ENCODE data around the gene SREK1IP1.
"Not testable (repeated sequence)": the region's sequence is repeated elsewhere in the genome, so short reads cannot be mapped to it uniquely, and the experiment has no call there.

The SREK1IP1 gene

DNA sequence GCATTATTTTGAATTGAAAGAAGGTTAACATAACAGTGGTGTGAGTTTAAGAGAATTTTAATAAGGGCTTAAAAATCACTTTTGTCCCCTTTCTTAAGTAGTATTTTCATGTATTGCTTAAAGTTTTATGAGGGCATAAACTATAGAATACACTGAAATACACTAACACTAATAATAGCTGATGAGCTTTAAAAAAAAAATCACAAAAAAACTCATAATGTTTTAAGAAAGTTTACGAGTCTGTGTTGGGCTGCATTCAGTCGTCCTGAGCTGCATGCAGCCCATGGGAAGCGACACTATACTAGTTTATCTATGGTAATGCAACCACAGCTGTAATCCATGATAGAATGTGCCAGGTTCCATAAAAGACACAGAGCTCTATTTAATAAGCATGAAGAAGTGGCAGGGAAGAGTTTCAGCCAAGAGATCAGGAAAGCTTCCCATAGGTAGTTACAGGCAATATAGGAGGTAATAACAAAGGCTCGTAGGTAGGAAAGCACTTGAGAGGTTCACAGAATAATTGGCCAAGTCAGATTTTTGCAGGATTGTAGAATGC is 4.5 kb downstream of the SREK1IP1 start:
- DNase-seq (ENCODE audit: low spot score): no peak

DNA sequence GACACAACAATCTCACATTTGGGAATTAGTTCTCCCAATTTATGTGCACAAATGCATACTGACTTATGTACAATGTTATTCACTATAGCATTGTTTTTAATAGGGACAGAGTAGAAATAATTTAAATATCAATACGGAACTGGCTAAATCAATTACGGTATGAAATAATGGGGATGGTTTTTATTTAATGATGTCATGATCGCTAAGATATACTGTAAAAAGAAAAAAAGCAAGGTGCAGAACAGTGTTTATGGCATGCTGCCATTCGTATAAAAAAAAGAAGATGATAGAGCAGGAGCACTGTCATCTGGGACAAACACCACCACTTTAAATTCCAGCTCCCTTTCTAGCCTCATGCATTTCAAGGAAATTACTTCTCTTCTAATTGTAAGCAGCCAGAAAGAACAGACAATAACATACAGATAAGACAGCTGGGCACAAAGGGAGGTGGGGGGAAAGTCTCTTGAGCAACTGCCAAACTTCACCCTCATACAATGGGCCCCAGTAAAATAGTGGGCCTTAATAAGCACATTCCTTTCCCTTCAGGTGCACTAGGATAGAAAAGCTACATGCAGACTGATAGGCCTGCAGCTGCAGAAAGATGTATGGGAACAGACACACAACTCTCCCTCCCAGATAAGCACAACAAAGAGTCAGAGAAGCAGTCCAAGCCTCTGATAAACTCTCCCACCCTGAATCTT is 8.4 kb downstream of the SREK1IP1 start:
- DNase-seq (ENCODE audit: low spot score): no peak

DNA sequence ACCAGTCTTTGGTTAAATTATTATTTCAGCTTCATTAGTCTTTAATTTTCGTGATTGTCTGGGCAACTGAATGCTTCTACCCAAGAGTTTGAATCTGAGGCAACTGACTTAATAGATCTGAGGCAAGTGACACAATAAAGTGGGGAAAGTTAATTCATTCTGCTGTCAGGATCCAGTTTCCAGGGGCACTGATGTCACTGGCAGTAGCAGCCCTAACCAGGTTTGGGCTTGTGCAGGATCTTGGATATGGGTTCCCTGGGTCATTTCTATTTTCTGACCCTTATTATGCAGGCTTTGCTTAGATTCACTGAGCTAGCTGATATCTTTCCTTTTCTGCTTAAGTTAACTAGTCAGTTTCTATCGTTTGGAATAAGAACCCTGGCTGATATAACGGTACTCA is 9.6 kb downstream of the SREK1IP1 start:
- no peak for DNase-seq (ENCODE audit: low spot score)

DNA sequence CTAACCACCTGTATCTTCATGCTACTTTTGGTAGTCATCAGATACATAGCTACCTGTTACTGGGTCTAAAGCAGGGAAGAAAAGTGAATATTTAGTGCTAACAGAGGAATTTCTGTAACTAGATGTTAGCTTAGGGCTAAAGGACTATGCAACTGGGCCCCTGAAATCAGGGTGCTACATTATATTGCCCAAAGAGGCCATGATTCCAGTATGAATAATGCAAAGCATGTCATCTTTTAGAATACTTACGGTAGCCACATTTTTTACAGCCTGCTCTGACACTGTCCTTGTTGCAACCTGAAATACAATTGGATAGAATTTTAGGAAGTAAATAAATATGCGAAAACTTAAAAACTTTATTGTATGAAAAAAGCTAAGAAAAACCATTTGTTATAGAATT is 14.4 kb downstream of the SREK1IP1 start:
- no peak for DNase-seq (ENCODE audit: low spot score)

DNA sequence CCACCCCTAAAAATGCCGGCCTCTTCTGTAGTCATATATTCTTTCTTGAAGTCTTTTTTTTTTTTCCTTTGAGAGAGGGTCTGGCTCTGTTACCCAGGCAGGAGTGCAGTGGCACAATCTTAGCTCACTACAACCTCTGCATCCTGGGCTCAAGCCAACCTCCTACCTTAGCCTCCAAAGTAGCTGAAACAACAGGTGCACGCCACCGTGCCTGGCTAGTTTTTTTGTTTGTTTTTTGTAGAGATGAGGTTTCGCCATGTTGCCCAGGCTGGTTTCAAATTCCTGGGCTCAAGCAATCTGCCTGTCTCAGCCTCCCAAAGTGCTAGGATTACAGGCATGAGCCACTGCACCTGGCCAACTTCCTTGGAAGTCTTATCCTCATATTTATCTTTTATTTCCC is 19.1 kb downstream of the SREK1IP1 start:
- no peak for DNase-seq (ENCODE audit: low spot score)

DNA sequence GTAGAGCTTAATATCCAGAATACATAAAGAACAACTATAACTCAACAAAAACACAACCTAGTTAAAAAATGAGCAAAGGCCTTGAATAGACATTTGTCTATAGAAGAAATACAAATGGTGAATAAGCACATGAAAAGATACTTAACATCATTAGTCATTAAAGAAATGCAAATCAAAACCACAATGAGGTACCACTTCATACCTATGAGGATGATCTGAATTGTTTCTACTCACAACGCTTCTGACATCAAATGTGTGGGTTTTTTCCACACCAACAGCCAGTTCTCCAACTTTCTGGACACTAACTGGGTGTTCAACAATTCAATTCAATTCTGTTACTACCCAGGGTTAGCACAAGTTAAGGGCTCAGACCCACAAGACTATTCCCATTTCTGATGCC is 22.0 kb downstream of the SREK1IP1 start:
- no peak for DNase-seq (ENCODE audit: low spot score)

DNA sequence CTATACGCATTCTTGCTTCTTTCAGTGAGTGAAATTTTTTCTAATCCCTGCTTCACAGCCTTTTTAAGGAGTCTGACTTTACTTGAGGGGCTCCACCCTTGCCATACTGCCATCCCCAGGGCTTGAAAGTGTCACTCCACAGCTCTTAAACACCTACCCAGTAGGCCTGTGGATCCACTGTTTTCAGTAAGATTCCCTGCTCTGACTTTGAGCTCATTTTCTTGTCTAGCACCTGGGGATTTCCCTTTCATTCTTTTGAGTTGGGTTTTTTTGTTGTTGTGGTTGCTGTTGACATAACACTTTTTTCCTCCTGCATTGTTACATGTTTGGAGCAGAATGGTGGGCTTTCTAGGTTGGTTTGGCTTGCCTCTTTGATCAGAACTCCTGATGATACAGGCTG is 23.6 kb downstream of the SREK1IP1 start:
- no peak for DNase-seq (ENCODE audit: low spot score)

DNA sequence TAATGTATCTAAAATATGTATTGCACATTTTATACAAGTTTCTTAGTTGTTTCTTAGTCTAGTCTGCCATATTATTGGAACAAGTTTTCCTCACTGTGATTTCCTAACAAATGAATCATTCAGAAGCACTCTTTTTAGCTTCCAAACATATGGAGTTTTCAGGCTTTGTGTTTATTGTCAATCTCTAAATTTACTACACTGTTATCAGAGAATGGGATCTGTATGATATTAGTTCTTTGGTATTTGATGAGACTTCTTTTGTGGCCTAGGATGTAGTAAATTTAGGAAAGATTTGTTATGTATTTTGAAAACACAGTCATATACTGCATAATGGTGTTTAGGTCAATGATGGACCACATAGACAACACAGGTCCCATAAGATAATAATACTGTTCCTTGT is 25.7 kb downstream of the SREK1IP1 start:
- no peak for DNase-seq (ENCODE audit: low spot score)

DNA sequence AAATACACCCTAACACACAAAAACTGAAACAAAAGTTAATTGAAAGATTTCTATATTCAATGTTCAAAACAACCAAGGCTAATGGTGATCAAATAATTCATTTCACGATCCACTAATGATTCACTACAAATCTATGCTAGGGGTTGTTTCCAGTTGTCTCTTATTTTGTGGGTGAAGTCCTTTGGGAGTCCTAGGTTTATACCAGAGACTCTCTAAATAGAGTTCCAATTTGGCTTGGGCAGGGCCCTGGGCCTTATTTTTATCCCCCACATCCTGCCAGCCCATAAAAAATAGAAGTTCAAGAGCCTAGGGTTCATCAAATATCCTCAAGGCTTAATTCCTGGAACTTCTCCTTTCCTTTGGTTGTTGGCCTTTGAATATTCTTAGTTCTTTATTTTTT is 26.1 kb downstream of the SREK1IP1 start:
- no peak for DNase-seq (ENCODE audit: low spot score)

DNA sequence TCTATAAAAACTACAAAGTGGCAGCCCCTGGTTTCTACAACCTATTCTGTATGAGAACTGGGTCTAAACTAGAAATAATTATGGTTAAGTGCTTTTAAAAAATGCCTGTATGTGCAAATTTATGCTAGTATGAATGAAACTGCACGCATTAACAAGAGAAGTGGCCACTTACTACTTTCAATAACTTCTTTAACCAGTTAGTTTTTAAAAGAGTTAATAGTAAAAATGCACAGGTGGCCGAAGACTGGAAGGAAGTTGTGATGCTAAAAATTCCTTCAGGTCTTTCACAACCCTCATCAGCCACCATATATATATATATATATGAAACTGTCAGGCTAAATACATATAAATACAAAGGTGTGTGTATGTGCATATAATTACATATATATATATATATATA is 41.3 kb downstream of the SREK1IP1 start:
- DNase-seq (ENCODE audit: low spot score): no peak

DNA sequence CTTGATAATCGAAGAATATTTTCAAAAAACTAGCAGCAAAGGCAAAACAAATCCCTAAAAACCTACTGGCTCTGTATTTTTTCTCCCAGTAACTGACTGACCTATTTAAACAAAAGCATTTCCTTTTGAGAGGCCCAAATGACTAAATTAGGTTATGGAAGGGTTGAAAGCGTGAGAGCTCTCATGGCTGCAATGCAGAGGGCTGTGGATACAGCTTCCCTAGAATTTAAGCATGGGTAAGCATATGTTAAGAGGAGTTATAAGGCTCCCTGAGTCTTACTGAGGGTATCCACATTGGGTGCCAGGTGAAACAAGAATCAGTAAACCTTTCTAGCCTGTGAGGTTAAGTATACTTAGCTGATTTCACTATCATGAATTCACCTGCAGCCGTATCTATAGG is 45.9 kb downstream of the SREK1IP1 start:
- no peak for DNase-seq (ENCODE audit: low spot score)

DNA sequence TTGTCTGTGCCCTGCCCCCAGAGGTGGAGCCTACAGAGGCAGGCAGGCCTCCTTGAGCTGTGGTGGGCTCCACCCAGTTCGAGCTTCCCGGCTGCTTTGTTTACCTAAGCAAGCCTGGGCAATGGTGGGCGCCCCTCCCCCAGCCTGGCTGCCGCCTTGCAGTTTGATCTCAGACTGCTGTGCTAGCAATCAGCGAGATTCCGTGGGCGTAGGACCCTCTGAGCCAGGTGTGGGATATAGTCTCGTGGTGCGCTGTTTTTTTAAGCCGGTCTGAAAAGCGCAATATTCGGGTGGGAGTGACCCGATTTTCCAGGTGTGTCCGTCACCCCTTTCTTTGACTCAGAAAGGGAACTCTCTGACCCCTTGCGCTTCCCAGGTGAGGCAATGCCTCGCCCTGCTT is 54.0 kb downstream of the SREK1IP1 start:
- DNase-seq (ENCODE audit: low spot score): not testable (repeated sequence)

DNA sequence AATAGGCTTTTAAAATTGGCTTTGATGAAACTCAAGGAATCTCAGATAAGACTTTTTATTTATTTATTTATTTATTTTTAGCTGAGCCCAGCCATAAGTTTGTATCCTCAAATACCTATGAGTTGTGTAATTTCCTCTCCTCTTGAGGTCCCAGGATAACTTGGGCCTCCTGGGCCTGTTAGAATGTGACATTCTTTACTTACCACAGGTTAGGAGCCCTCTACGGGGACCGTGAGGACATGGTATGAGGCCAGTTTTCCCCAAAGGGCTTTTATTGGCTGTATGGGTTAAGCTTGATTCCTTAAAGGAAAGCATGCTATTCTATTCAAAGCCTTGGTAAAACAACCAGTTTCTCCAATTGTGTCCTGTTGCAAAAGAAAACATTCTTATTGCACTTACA is 61.3 kb downstream of the SREK1IP1 start:
- DNase-seq (ENCODE audit: low spot score): no peak

DNA sequence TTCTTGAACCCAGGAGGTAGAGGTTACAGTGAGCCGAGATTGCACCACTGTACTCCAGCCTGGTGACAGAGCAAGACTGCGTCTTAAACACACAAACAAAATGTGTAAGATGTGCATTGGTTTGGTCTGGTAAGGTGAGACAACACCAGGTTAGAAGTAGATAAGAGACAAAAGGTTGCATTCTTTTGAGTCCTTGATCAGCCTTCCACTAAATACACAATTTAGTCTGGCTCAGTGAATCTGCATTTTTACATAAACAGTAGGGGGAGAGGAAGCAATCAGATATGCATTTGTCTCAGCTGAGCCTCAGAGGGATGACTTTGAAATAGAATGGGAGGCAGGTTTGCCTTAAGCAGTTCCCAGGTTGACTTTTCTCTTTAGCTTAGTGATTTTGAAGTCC is 62.4 kb downstream of the SREK1IP1 start:
- DNase-seq (ENCODE audit: low spot score): not testable (repeated sequence)

DNA sequence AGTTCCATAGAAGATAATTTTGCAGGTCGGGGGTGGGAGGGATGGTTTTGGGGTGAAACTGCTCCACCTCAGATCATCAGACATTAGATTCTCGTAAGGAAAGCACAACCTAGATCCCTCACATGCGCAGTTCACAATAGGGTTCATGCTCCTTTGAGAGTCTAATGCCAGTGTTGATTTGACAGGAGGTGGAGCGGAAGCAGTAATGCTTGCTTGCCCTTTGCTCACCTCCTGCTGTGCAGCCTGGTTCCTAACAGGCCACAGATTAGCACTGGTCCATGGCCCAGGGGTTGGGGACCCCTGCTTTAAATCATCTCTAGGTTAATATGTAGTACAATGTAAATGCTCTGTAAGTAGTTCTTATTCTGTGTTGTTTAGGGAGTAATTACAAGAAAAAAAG is 67.7 kb downstream of the SREK1IP1 start:
- DNase-seq (ENCODE audit: low spot score): no peak

DNA sequence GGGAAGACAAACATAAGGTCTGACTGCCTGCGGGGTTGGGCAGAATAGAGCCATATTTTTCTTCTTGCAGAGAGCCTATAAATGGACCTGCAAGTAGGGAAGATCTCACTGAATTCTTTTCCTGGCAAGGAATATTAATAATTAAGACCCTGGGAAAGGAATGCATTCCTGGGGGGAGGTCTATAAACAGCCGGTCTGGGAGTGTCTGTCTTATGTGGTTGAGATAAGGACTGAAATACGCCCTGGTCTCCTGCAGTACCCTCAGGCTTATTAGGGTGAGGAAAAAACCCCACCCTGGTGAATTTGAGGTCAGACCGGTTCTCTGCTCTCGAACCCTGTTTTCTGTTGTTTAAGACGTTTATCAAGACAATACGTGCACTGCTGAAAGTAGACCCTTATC is 72.1 kb downstream of the SREK1IP1 start:
- DNase-seq (ENCODE audit: low spot score): not testable (repeated sequence)

DNA sequence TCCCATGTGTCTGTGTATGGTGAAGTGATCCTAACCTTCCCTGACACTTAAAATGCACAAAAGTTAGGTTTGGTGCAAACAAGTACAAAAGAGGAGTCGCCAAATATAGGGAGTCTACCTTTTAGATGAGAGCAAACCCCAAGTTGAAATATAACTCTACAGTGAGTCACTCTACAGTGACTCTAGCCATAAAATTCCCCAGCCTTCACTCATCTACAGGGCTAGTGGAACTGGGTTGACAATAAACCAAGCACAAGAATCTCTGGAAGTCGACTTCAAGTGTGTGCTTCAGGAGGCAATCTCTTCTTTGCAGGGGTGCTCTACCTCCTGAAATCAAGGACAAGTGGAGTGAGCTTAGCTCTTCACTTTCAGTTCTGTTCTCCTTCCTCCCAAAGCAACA is 74.9 kb downstream of the SREK1IP1 start:
- DNase-seq (ENCODE audit: low spot score): no peak

DNA sequence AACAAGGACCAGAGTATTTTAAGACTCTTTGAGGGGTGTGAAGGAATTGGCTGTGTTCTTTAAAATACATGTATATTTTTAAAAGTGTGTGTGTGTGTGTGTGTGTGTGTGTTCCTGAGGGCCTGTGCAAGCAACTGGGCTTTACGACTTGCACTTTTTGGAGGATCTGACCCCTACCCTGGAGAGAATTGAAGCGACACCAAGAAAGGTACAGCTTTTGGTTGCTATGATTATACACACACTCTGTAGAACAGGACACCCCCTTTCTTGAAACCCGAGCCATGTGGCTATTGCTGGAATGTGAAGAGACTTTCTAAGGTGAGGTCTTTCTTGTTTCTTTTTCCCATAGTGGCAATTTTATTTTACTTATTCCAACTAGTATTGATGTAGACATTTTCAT is 77.2 kb downstream of the SREK1IP1 start:
- DNase-seq (ENCODE audit: low spot score): no peak

DNA sequence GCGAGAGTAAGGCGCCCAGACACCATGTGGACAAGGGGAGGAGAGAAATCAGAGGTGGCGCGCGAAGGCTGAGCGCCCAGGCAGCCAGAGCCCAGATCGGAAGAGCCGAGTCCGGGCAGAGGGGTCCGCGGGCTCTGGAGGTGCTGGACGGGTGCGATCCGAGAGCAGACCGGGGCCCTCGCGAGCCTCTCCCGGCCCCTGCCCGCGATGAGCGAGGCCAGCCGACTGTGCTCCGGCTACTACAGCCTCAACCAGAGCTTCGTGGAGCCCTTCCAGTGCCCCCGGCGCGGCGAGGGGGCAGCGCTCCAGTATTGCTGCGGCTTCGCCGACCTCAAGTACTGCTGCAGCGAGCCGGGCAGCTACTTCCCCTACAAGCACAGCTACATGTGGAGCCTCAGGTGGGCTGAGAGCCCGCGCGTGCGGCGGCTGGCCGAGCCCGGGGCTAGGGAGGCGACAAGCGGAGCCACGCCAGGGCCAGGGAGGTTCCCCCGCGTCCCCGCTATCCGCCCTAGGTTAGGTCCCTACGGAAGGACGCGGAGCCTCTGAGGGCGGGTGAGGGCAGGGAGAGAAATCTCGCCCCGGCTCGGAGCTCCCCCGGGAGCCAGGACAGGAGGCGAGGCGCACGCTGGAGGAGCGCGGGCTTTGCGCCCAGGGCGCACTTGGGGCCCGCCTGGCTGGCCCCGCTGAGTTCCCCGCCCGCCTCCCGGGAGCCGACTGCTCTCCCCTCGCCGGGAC is 77.9 kb downstream of the SREK1IP1 start, which contains the start of gene SHISAL2B:
SHISAL2B (plus strand) TSS at position 87 of the 735 bp plus-strand sequence; CDS start at position 208, 121 bp downstream.
- no peak for DNase-seq (ENCODE audit: low spot score)

DNA sequence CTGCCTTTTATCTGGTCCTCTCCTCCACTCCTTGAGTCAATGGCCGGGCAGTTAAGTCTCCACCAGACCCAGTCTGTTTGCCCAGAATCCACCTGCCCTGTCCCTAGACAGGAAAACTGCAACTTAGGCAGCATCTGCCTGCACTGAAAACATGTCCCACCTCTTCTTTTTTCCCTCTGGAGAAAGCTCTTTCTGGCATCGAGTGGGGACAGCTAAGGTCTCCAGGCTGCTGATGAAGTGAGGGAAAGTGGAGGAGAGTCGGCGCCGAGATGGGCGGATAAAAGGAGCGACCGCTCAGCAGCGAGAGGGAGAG is 78.4 kb downstream of the SREK1IP1 start:
- no peak for DNase-seq (ENCODE audit: low spot score)

DNA sequence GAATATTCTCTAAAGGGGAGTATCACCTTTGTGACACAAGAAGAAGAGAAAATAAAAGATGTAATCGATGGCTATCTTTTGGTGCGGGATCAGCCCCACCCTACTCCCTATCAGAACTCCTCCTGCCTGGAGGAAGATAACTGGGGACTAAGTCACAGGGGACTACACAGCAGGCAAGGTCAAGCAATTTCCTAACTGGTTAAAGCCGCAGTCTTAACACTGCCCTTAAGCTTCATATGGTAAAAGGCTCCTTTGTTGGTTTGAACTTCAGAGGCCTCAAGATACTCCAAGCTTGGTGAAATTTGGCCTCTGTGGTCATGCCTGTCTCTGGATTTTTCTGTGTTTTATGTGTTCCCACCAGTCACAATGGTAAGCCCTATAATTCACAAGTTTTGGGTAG is 79.5 kb downstream of the SREK1IP1 start:
- DNase-seq (ENCODE audit: low spot score): no peak

DNA sequence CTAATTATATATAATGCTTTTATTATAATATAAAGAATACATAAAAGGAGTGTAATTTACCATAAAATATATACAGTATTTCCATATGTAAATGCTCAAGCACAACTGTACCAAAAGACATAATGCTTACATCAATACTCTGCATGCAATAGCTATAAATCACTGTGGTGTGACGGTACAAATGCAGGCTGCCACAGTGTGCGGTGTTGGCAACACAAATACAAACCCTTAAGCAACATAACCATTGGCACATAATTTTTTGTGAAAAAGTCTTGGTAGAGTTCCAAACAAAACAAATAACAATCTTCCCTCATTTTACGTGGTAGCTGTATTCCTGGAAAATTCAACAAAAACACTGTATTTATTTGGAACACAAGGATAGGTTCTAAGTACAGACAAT is 80.1 kb downstream of the SREK1IP1 start:
- DNase-seq (ENCODE audit: low spot score): no peak

DNA sequence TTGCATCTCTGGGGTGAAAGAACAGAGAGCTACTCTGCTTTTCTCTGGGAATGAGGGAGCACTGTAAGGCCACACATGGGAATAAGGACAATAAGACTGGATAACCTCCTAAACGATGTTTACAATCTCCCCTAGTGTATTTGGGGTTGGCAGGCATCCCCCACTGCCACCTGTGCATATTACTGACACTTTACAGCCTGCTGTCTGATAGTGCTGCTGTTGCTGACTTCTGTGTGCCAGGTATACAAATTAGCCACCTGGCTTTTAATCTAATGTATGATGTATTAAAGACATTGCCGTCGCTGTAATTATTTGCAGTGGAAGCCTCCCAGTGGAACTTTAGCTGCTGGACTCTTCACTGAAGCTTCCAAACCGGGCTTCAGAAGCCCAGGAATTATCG is 82.6 kb downstream of the SREK1IP1 start:
- DNase-seq (ENCODE audit: low spot score): no peak

DNA sequence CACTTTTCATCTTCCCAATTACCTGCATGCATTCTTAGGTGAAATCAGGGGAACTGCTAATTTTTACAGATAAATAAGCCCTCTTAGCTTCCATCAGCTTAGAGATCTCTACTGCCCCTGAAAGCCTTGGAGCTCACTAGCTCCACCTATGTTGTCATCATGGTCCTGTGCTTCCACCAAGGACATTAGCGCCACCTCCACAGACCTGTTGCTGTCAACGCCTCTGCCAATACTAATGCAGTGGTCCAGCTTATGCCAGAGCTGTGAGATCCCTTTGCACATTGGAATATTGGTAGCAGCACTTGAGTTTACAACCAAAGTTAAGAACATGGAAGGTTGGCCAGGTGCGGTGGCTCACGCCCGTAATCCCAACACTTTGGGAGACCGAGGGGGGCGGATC is 85.9 kb downstream of the SREK1IP1 start:
- no peak for DNase-seq (ENCODE audit: low spot score)

Measured in putamen (tissue), 1 donor.